HEK293T (cell line): ENCODE results near the gene HNRNPK.

Source experiments
- CTCF ChIA-PET: fragments of 350-600 bp; formaldehyde crosslinking; extraction: SDS; loops from one replicate; lab custom pipeline; 2021; ENCODE audit warnings: antibody characterized with exemption, inconsistent platforms; lab: Yijun Ruan, JAX
- POLR2A ChIA-PET: fragments of 350-600 bp; formaldehyde crosslinking; extraction: SDS; loops from one replicate; lab custom pipeline; 2020; ENCODE audit warnings: antibody characterized with exemption, inconsistent platforms; lab: Yijun Ruan, JAX
- DNase-seq: peaks from one replicate; pipeline ENCODE4 v3.0.0; 2012; ENCODE audit warnings: mixed read lengths; ENCODE audit errors: extremely low spot score
- ARNT ChIP-seq: fragments of 450-650 bp; IDR thresholded peaks from 2 replicates; pipeline ENCODE4 v1.6.1; 2017; ENCODE audit warnings: mild to moderate bottlenecking
- BHLHE40 ChIP-seq: fragments of 450-650 bp; IDR thresholded peaks from 2 replicates; pipeline ENCODE4 v1.6.1; 2016; ENCODE audit warnings: mild to moderate bottlenecking, moderate library complexity, borderline replicate concordance
- CTBP1 ChIP-seq: fragments of 450-650 bp; IDR thresholded peaks from 2 replicates; pipeline ENCODE4 v1.6.1; 2016; ENCODE audit warnings: borderline replicate concordance
- ELF4 ChIP-seq: fragments of 450-650 bp; IDR thresholded peaks from 2 replicates; pipeline ENCODE4 v1.6.1; 2017; ENCODE audit warnings: antibody characterized with exemption
- FOXA1 ChIP-seq: fragments of 450-650 bp; IDR thresholded peaks from 2 replicates; pipeline ENCODE4 v1.6.1; 2016; ENCODE audit warnings: mild to moderate bottlenecking
- FOXM1 ChIP-seq: fragments of 450-650 bp; IDR thresholded peaks from 2 replicates; pipeline ENCODE4 v1.6.1; 2017; ENCODE audit warnings: mild to moderate bottlenecking, borderline replicate concordance
- HDGF ChIP-seq: fragments of 450-650 bp; IDR thresholded peaks from 2 replicates; pipeline ENCODE4 v1.6.1; 2017; ENCODE audit warnings: antibody characterized with exemption, borderline replicate concordance
- L3MBTL2 ChIP-seq: fragments of 450-650 bp; conservative IDR thresholded peaks from 2 replicates; pipeline ENCODE4 v1.6.1; 2016; ENCODE audit warnings: mild to moderate bottlenecking
- LEF1 ChIP-seq: fragments of 450-650 bp; IDR thresholded peaks from 2 replicates; pipeline ENCODE4 v1.6.1; 2017; ENCODE audit warnings: mild to moderate bottlenecking, borderline replicate concordance
- NFRKB ChIP-seq: fragments of 450-650 bp; IDR thresholded peaks from 2 replicates; pipeline ENCODE4 v1.6.1; 2016; ENCODE audit warnings: mild to moderate bottlenecking, moderate library complexity
- PKNOX1 ChIP-seq: fragments of 450-650 bp; IDR thresholded peaks from 2 replicates; pipeline ENCODE4 v1.6.1; 2016
- SP1 ChIP-seq: fragments of 450-650 bp; IDR thresholded peaks from 2 replicates; pipeline ENCODE4 v1.6.1; 2017
- SUZ12 ChIP-seq: fragments of 450-650 bp; IDR thresholded peaks from 2 replicates; pipeline ENCODE4 v1.6.1; 2016; ENCODE audit warnings: mild to moderate bottlenecking
- TARDBP ChIP-seq: fragments of 450-650 bp; IDR thresholded peaks from 2 replicates; pipeline ENCODE4 v1.6.1; 2016
- ZNF384 ChIP-seq: fragments of 450-650 bp; IDR thresholded peaks from 2 replicates; pipeline ENCODE4 v1.6.1; 2016

HNRNPK gene

DNA sequence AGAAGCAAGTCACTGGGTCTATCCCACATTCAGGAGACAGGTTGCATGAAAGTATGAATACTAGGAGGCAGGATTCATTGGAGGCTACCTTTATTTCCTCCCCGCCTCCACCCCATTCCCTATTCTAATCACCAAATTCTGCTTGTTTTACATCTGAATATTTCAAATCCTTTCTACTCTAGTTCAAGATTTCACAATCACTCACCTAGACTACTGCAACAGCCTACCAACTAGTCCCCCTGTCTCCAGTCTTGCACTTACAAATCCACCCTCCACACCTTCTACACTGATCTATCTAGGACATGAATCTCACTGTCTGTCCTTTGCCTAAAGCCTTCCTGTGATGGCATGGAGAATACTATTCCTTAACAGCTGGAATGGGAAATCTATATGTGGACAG is 52.4 kb downstream of the HNRNPK start:
- CTCF ChIA-PET, result no interaction called here
- no peak for DNase-seq
- TF ChIP-seq FOXM1, result no peak
- no peak for TF ChIP-seq HDGF
- no peak for TF ChIP-seq PKNOX1
- no peak for TF ChIP-seq SUZ12
- no peak for TF ChIP-seq FOXA1
- no peak for TF ChIP-seq BHLHE40
- TF ChIP-seq NFRKB, result no peak
- no peak for TF ChIP-seq CTBP1
- TF ChIP-seq ZNF384, result no peak
- TF ChIP-seq TARDBP, result no peak
- no peak for TF ChIP-seq LEF1
- no peak for TF ChIP-seq ARNT
- TF ChIP-seq ELF4, result no peak
- no peak for TF ChIP-seq SP1
- POLR2A ChIA-PET, result no interaction called here

- ChIA-PET POLR2A (interaction anchor here (1.5 to 2.2 kb wide), 3 partner anchors 9 to 340 kb away, joined by 3 to 10 read pairs (median 7); partner anchors contain the start of genes HNRNPK and RMI1), CTCF (no interaction called here)
- TF ChIP-seq ARNT (no peak), ELF4 (peak; percentile 31), L3MBTL2 (peak; percentile 99)
- DNase-seq, result peak; percentile 95
Measured at GRCh38 chr9:83920927-83921707, 58.9 kb downstream of the HNRNPK start, which contains the start of gene KIF27. Gene KIF27, minus strand, starts transcription at chr9:83921432. Its CDS starts 5,841 bp downstream, at chr9:83915591.

- DNase-seq, result no peak
- POLR2A ChIA-PET, result interaction anchor here (1.5 to 2.2 kb wide), 3 partner anchors 10 to 341 kb away, joined by 3 to 10 read pairs (median 7); partner anchors contain the start of genes HNRNPK and RMI1
- TF ChIP-seq PKNOX1 (no peak), ARNT (no peak), BHLHE40 (no peak), FOXA1 (no peak), ZNF384 (no peak), FOXM1 (no peak)
- CTCF ChIA-PET, result no interaction called here
Measured at GRCh38 chr9:83920469-83920926, 59.5 kb downstream of the HNRNPK start.

DNA sequence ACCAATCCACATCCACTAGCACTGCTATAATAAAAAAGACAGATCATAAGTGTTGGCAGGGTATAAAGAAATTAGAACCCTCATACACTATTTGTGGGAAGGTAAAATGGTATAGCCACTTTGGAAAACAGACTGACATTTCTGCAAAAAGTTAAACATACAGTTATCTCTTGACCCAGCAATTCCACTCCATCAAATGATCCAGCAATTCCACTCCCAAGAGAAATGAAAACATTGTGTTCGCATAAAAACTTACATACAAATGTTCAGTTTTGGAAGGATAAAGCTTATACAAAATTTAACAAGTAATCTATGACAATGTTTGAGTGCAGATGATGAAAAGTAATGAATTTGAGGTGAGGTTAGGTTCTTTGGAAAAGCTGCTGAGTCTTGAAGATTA is 60.9 kb downstream of the HNRNPK start:
- no peak for TF ChIP-seq CTBP1
- no peak for TF ChIP-seq LEF1
- TF ChIP-seq ARNT, result no peak
- no peak for TF ChIP-seq FOXA1
- TF ChIP-seq NFRKB, result no peak
- TF ChIP-seq PKNOX1, result no peak
- no peak for TF ChIP-seq SUZ12
- no peak for TF ChIP-seq HDGF
- POLR2A ChIA-PET, result no interaction called here
- DNase-seq, result no peak
- CTCF ChIA-PET, result interaction anchor here (0.5 kb wide), 1 partner anchor 1111 kb away, joined by 3 read pairs; no protein-coding TSS in a partner anchor
